Osteocyte (in vitro differentiated cells): ENCODE measurements around the gene TMEM179. TPM values are rescaled to one million over a fixed set of nuclear protein-coding genes. Genes with fewer than 3 reads are reported as not detected.

Experiments used
- DNase-seq: peaks from one replicate; pipeline ENCODE4 v3.0.0; 2021; ENCODE audit warnings: mixed read lengths; ENCODE audit not compliant: unreplicated experiment; ENCODE audit errors: extremely low spot score
- H3K27ac Mint-ChIP-seq: one replicate; pipeline ENCODE4 v1.8.0; 2021; ENCODE audit warnings: mild to moderate bottlenecking, mixed read lengths; ENCODE audit not compliant: unreplicated experiment
- H3K27me3 Mint-ChIP-seq: one replicate; pipeline ENCODE4 v1.8.0; 2021; ENCODE audit warnings: mixed read lengths; ENCODE audit not compliant: unreplicated experiment
- H3K36me3 Mint-ChIP-seq: one replicate; pipeline ENCODE4 v1.8.0; 2021; ENCODE audit warnings: mixed read lengths; ENCODE audit not compliant: unreplicated experiment
- H3K4me1 Mint-ChIP-seq: one replicate; pipeline ENCODE4 v1.8.0; 2021; ENCODE audit warnings: mixed read lengths; ENCODE audit not compliant: unreplicated experiment
- H3K4me3 Mint-ChIP-seq: one replicate; pipeline ENCODE4 v1.8.0; 2021; ENCODE audit warnings: mild to moderate bottlenecking, moderate library complexity, mixed read lengths; ENCODE audit not compliant: unreplicated experiment
- H3K9me3 Mint-ChIP-seq: one replicate; pipeline ENCODE4 v1.8.0; 2021; ENCODE audit warnings: mixed read lengths; ENCODE audit not compliant: unreplicated experiment
- CTCF ChIP-seq: fragments of 200-600 bp; sonication (generic); IDR thresholded peaks from 2 replicates; pipeline ENCODE4 v1.5.0; 2021; ENCODE audit warnings: antibody characterized with exemption, mild to moderate bottlenecking, moderate library complexity
- total RNA-seq: library from RNA; stranded (reverse); gene quantifications from 2 replicates; pipeline ENCODE4 v1.2.1, GENCODE V29; 2021

The TMEM179 gene
- total RNA-seq, 1 donor from 2014 or later = not detected

- Mint-ChIP-seq H3K36me3 (no peaks in the 10 kb centered on the region), H3K27me3 (peaks cover 9% of the 10 kb centered on the region), H3K4me3 (no peak overlapping the region), H3K4me1 (peaks cover 2% of the 10 kb centered on the region), H3K27ac (no peak overlapping the region), H3K9me3 (no peaks in the 10 kb centered on the region)
- TF ChIP-seq CTCF = no peak
- no peak for DNase-seq
Observed at GRCh38 chr14:104561124-104561557, 43.4 kb downstream of the TMEM179 start.

- TF ChIP-seq CTCF = no peak
- Mint-ChIP-seq H3K36me3 (no peaks in the 10 kb centered on the region), H3K27me3 (peaks cover 9% of the 10 kb centered on the region), H3K4me3 (no peak overlapping the region), H3K4me1 (peaks cover 2% of the 10 kb centered on the region), H3K9me3 (no peaks in the 10 kb centered on the region), H3K27ac (no peak overlapping the region)
- no peak for DNase-seq
Observed at GRCh38 chr14:104560586-104560945, 44.0 kb downstream of the TMEM179 start.

- Mint-ChIP-seq H3K36me3 (no peaks in the 10 kb centered on the region), H3K27ac (no peak overlapping the region), H3K27me3 (peaks cover 8% of the 10 kb centered on the region), H3K4me3 (no peak overlapping the region), H3K4me1 (peaks cover 2% of the 10 kb centered on the region), H3K9me3 (no peaks in the 10 kb centered on the region)
- DNase-seq = no peak
- TF ChIP-seq CTCF = no peak
Observed at GRCh38 chr14:104559804-104560585, 44.6 kb downstream of the TMEM179 start.

- H3K27ac Mint-ChIP-seq = no peak overlapping the region
- peaks cover 2% of the 10 kb centered on the region for H3K4me1 Mint-ChIP-seq
- DNase-seq = no peak
- H3K27me3 Mint-ChIP-seq = peaks cover 4% of the 10 kb centered on the region
- TF ChIP-seq CTCF = no peak
- H3K36me3 Mint-ChIP-seq = no peaks in the 10 kb centered on the region
- no peak overlapping the region for H3K4me3 Mint-ChIP-seq
- no peaks in the 10 kb centered on the region for H3K9me3 Mint-ChIP-seq
Observed at GRCh38 chr14:104559028-104559803, 45.4 kb downstream of the TMEM179 start.
